Measurements from ENCODE around the gene BCAR1.

BCAR1 gene

GRCh38 chr16:75181630-75182029 lies 69.8 kb downstream of the BCAR1 start:
- no peak overlapping the region for H3K27ac ChIP-seq
- TF ChIP-seq CTCF (IDR thresholded peaks at IDR 0.05) = no peak
- TF ChIP-seq ZFX (IDR thresholded peaks at IDR 0.05; ENCODE audit: borderline replicate concordance) = no peak

GRCh38 chr16:75179208-75179607 lies 72.2 kb downstream of the BCAR1 start:
- H3K27ac ChIP-seq = no peak overlapping the region
- TF ChIP-seq ZFX (IDR thresholded peaks at IDR 0.05; ENCODE audit: borderline replicate concordance) = no peak
- TF ChIP-seq CTCF (IDR thresholded peaks at IDR 0.05) = no peak

Measured in 22Rv1 (cell line).